IMR-90 (cell line): ENCODE measurements around the gene ALPK3. TPM values are rescaled to one million over a fixed set of nuclear protein-coding genes. Genes with fewer than 3 reads are reported as not detected.

Source experiments
- ATAC-seq: fragments of 200-7000 bp; cut with Tn5 transposase; 2 replicates; pipeline ENCODE4 v1.9.1; 2020; ENCODE audit warnings: low read depth, mild to moderate bottlenecking, moderate library complexity
- BruUV-seq: library from RNA; stranded (reverse); fragments of 400-500 nt; replicated peaks from 2 replicates; lab custom pipeline; 2021; lab: Mats Ljungman, UMichigan
- CTCF ChIA-PET: fragments of 300-600 bp; formaldehyde crosslinking; extraction: SDS; loops from one replicate; lab custom pipeline; 2021; ENCODE audit warnings: antibody characterized with exemption; lab: Yijun Ruan, JAX
- POLR2A ChIA-PET: fragments of 300-600 bp; sonication (Branson Sonifier 250); formaldehyde crosslinking; loops from one replicate; lab custom pipeline; 2022; ENCODE audit warnings: antibody characterized with exemption; ENCODE audit not compliant: unreplicated experiment; lab: Charles Lee
- DNase-seq: peaks from one replicate; pipeline ENCODE4 v3.0.0; 2013
- H2AFZ ChIP-seq: replicated peaks from 2 replicates; pipeline ENCODE3; 2013; ENCODE audit warnings: low read length, mild to moderate bottlenecking; ENCODE audit not compliant: poor library complexity
- H2AK5ac ChIP-seq: 2 replicates; pipeline ENCODE4 v1.6.1; 2013; ENCODE audit warnings: low read depth, low read length, inconsistent platforms
- H2AK9ac ChIP-seq: replicated peaks from 2 replicates; pipeline ENCODE3; 2013; ENCODE audit warnings: mild to moderate bottlenecking, low read depth, low read length, moderate library complexity; ENCODE audit not compliant: poor library complexity
- H2BK120ac ChIP-seq: 2 replicates; pipeline ENCODE4 v1.6.1; 2013; ENCODE audit warnings: low read depth, low read length, inconsistent platforms
- H2BK15ac ChIP-seq: 3 replicates; pipeline ENCODE4 v1.6.1; 2013; ENCODE audit warnings: low read depth, low read length, inconsistent platforms
- H2BK20ac ChIP-seq: 2 replicates; pipeline ENCODE4 v1.6.1; 2013; ENCODE audit warnings: low read depth, mild to moderate bottlenecking, inconsistent platforms, low read length, moderate library complexity
- H2BK5ac ChIP-seq: 2 replicates; pipeline ENCODE4 v1.6.1; 2013; ENCODE audit warnings: mild to moderate bottlenecking, low read depth, low read length, inconsistent platforms; ENCODE audit not compliant: poor library complexity, severe bottlenecking
- H3K14ac ChIP-seq: replicated peaks from 2 replicates; pipeline ENCODE4 v1.6.1; 2013; ENCODE audit warnings: low read depth, low read length, inconsistent platforms
- H3K18ac ChIP-seq: 2 replicates; pipeline ENCODE4 v1.6.1; 2013; ENCODE audit warnings: low read depth, low read length, control low read depth
- H3K23ac ChIP-seq: 2 replicates; pipeline ENCODE4 v1.6.1; 2013; ENCODE audit warnings: low read depth, low read length, inconsistent platforms
- H3K27ac ChIP-seq: 2 replicates; pipeline ENCODE4 v1.5.1; 2013; ENCODE audit warnings: mild to moderate bottlenecking, control low read depth, low read length; ENCODE audit not compliant: insufficient read depth
- H3K27me3 ChIP-seq: 2 replicates; pipeline ENCODE4 v1.6.1; 2013; ENCODE audit warnings: low read length; ENCODE audit not compliant: control insufficient read depth, insufficient read depth
- H3K36me3 ChIP-seq: 2 replicates; pipeline ENCODE4 v1.6.1; 2013; ENCODE audit warnings: low read length, mixed read lengths; ENCODE audit not compliant: control insufficient read depth, insufficient read depth
- H3K4ac ChIP-seq: 2 replicates; pipeline ENCODE4 v1.6.1; 2013; ENCODE audit warnings: low read depth, low read length, inconsistent platforms
- H3K4me1 ChIP-seq: 2 replicates; pipeline ENCODE4 v1.6.1; 2013; ENCODE audit warnings: low read length, mixed read lengths; ENCODE audit not compliant: control insufficient read depth, insufficient read depth
- H3K4me2 ChIP-seq: 2 replicates; pipeline ENCODE4 v1.6.1; 2013; ENCODE audit warnings: low read depth, mild to moderate bottlenecking, control low read depth, low read length, moderate library complexity
- H3K4me3 ChIP-seq: 2 replicates; pipeline ENCODE4 v1.5.1; 2013; ENCODE audit warnings: low read depth, mild to moderate bottlenecking, control low read depth, low read length, moderate library complexity; ENCODE audit not compliant: insufficient read depth
- H3K56ac ChIP-seq: 2 replicates; pipeline ENCODE4 v1.6.1; 2013; ENCODE audit warnings: low read length, inconsistent platforms; ENCODE audit not compliant: insufficient read depth; ENCODE audit errors: extremely low read depth
- H3K79me1 ChIP-seq, 2 experiments: 2 replicates each; pipeline ENCODE4 v1.6.1; 2013; ENCODE audit warnings: low read length in 2 of 2, inconsistent platforms in 1 of 2, low read depth in 1 of 2
- H3K9ac ChIP-seq: 2 replicates; pipeline ENCODE4 v1.6.1; 2013; ENCODE audit warnings: low read depth, low read length, control low read depth
- H3K9me1 ChIP-seq: 2 replicates; pipeline ENCODE4 v1.6.1; 2013; ENCODE audit warnings: low read length, inconsistent platforms; ENCODE audit not compliant: insufficient read depth
- H3K9me3 ChIP-seq: 2 replicates; pipeline ENCODE4 v1.6.1; 2013; ENCODE audit warnings: low read length; ENCODE audit not compliant: control insufficient read depth, insufficient read depth
- H4K20me1 ChIP-seq: 2 replicates; pipeline ENCODE4 v1.6.1; 2013; ENCODE audit warnings: low read length, inconsistent platforms; ENCODE audit not compliant: insufficient read depth
- H4K5ac ChIP-seq: 2 replicates; pipeline ENCODE4 v1.6.1; 2013; ENCODE audit warnings: mild to moderate bottlenecking, low read depth, low read length, control low read depth
- H4K8ac ChIP-seq, 2 experiments: 2 replicates each; pipeline ENCODE4 v1.6.1; 2013; ENCODE audit warnings: low read depth in 2 of 2, low read length in 2 of 2, control low read depth in 1 of 2, inconsistent platforms in 1 of 2
- H4K91ac ChIP-seq: 2 replicates; pipeline ENCODE4 v1.6.1; 2013; ENCODE audit warnings: low read depth, low read length, inconsistent platforms; ENCODE audit not compliant: insufficient read depth
- BHLHE40 ChIP-seq: fragments of 150-350 bp; IDR thresholded peaks from 2 replicates; pipeline ENCODE4 v1.6.1; 2016; ENCODE audit warnings: mild to moderate bottlenecking, low read depth, low read length
- CEBPB ChIP-seq: IDR thresholded peaks from 2 replicates; pipeline ENCODE4 v1.6.1; 2012; ENCODE audit warnings: low read depth, low read length, improper control_type of control experiment
- CHD1 ChIP-seq: IDR thresholded peaks from 2 replicates; pipeline ENCODE4 v1.6.1; 2012; ENCODE audit warnings: low read depth, low read length, improper control_type of control experiment
- FOS ChIP-seq: fragments of 150-350 bp; IDR thresholded peaks from 2 replicates; pipeline ENCODE4 v1.6.1; 2016; ENCODE audit warnings: low read depth, low read length
- MAFK ChIP-seq: IDR thresholded peaks from 2 replicates; pipeline ENCODE4 v1.6.1; 2012; ENCODE audit warnings: low read depth, low read length, improper control_type of control experiment
- MAZ ChIP-seq: IDR thresholded peaks from 2 replicates; pipeline ENCODE4 v1.6.1; 2012; ENCODE audit warnings: low read depth, mild to moderate bottlenecking, low read length, improper control_type of control experiment, moderate library complexity, borderline replicate concordance
- MXI1 ChIP-seq: IDR thresholded peaks from 2 replicates; pipeline ENCODE4 v1.6.1; 2012; ENCODE audit warnings: low read depth, mild to moderate bottlenecking, low read length, moderate library complexity, borderline replicate concordance
- NFE2L2 ChIP-seq: fragments of 150-350 bp; IDR thresholded peaks from 2 replicates; pipeline ENCODE4 v1.6.1; 2016; ENCODE audit warnings: low read depth, mild to moderate bottlenecking, low read length
- POLR2A ChIP-seq: IDR thresholded peaks from 2 replicates; pipeline ENCODE4 v1.6.1; 2012; ENCODE audit warnings: mild to moderate bottlenecking, low read depth, low read length
- RAD21 ChIP-seq: IDR thresholded peaks from 2 replicates; pipeline ENCODE4 v1.6.1; 2012; ENCODE audit warnings: low read length, improper control_type of control experiment
- RCOR1 ChIP-seq: IDR thresholded peaks from 2 replicates; pipeline ENCODE4 v1.6.1; 2012; ENCODE audit warnings: mild to moderate bottlenecking, low read length, improper control_type of control experiment; ENCODE audit not compliant: insufficient replicate concordance
- RFX5 ChIP-seq: IDR thresholded peaks from 2 replicates; pipeline ENCODE4 v1.8.0; 2012; ENCODE audit warnings: low read depth, mild to moderate bottlenecking, low read length, moderate library complexity
- SMC3 ChIP-seq: fragments of 150-350 bp; IDR thresholded peaks from 2 replicates; pipeline ENCODE4 v1.6.1; 2016; ENCODE audit warnings: low read depth, mild to moderate bottlenecking, antibody characterized with exemption, low read length, moderate library complexity
- WGBS, 2 experiments: methylation state at CpG; one replicate each; pipeline versions ENCODE4 v1.1.5 to v1.1.7; 2013; ENCODE audit warnings: missing lambda C conversion rate in 2 of 2; ENCODE audit not compliant: insufficient read length in 1 of 2; ENCODE audit errors: extremely low coverage in 2 of 2; 5-methylcytosine and 5-hydroxymethylcytosine counted together
- dilution Hi-C: fragments of 300-500 bp; cut with HindIII; formaldehyde crosslinking; loops from one replicate; pipeline ENCODE4 v1.14.3; 2018; ENCODE audit warnings: low sequenced_read_pairs; ENCODE audit not compliant: unreplicated experiment
- in situ Hi-C: fragments of 300-500 bp; cut with MboI; formaldehyde crosslinking; loops from 3 replicates; pipeline ENCODE4 v1.14.3; 2019; ENCODE audit warnings: low sequenced_read_pairs, inconsistent platforms, mixed read lengths
- intact Hi-C: fragments of 100-400 bp; cut with micrococcal nuclease; formaldehyde crosslinking; loops from 2 replicates; pipeline ENCODE4 v1.10.0; 2022
- polyA plus RNA-seq, 3 experiments: library from polyadenylated mRNA; depleted of rRNA; stranded (reverse); fragments of >200 nt; gene quantifications; 2 replicates each; pipeline ENCODE4 v1.2.3, GENCODE V29; 2012; ENCODE audit warnings: low replicate concordance in 1 of 3
- total RNA-seq: library from RNA; depleted of rRNA; stranded (reverse); fragments of >200 nt; gene quantifications from 2 replicates; pipeline ENCODE4 v1.2.3, GENCODE V29; 2012
- TF ChIP-seq, protein P1 (sequence below): conservative IDR thresholded peaks from 2 replicates; pipeline ENCODE4 v1.5.1; 2012; ENCODE audit warnings: mild to moderate bottlenecking, low read depth, low read length, improper control_type of control experiment
- TF ChIP-seq, protein P2 (sequence below): fragments of 150-350 bp; IDR thresholded peaks from 2 replicates; pipeline ENCODE4 v1.6.1; 2017; ENCODE audit warnings: mild to moderate bottlenecking, antibody characterized with exemption, low read length, low read depth
- TF ChIP-seq, protein P3 (sequence below): fragments of 150-350 bp; IDR thresholded peaks from 2 replicates; pipeline ENCODE4 v1.6.1; 2016; ENCODE audit warnings: low read depth, mild to moderate bottlenecking, low read length, moderate library complexity, borderline replicate concordance

Gene ALPK3
- total and polyA plus RNA-seq, 2 of the 4 experiments (the other 2 are of a cell fraction) = under 0.01 to 0.26 TPM

DNA sequence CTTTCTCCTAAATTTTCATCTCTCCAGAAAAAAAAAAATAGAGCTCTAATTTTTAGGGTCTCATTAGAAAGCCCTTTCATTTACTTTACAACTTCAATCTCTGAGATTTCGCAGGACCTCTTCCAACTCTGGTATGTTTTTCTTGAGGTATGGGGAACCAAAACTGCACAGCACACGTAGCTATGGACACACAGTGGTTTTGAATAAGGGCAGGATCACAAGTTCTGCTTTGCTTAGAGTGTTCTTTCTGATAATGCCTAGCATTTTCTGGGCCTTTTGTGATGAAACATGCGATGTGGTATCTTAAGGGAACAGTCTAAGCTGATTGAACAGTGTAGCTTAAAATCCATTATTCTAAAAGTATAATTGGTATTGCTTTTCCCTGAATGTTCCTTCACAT lies 43.4 kb upstream of the ALPK3 start:
- WGBS, 2 experiments = no CpG with 5 or more reads among the region's 3 CpGs
- Histone ChIP-seq H3K4ac (no peak overlapping the region), H3K9me3 (no peaks in the 10 kb centered on the region), H3K9me1 (peaks cover 12% of the 10 kb centered on the region; the same call in 1 of the 2 replicates), H3K79me1 (peaks cover 31 to 69% of the 10 kb centered on the region in 2 experiments), H2BK20ac (no peak overlapping the region), H2BK5ac (no peak overlapping the region), H3K4me3 (no peak overlapping the region), H2AK5ac (no peak overlapping the region), H4K20me1 (peaks cover 32% of the 10 kb centered on the region), H4K91ac (no peak overlapping the region), H3K27me3 (no peaks in the 10 kb centered on the region), H4K8ac (no peak overlapping the region), H3K56ac (no peak overlapping the region), H3K4me1 (no peaks in the 10 kb centered on the region), H2BK120ac (no peak overlapping the region), H4K5ac (no peak overlapping the region), H2AFZ (no peak overlapping the region), H3K9ac (no peak overlapping the region), H3K36me3 (peaks cover 17% of the 10 kb centered on the region), H3K27ac (no peak overlapping the region), H2AK9ac (no peak overlapping the region), H3K18ac (no peak overlapping the region), H3K23ac (no peak overlapping the region; the same call in 1 of the 2 replicates), H2BK15ac (no peak overlapping the region), H3K14ac (no peak overlapping the region), H3K4me2 (no peak overlapping the region)
- CTCF ChIA-PET = no interaction called here
- intact Hi-C loops = no loop called here
- in situ Hi-C loops = no loop called here
- POLR2A ChIA-PET = no interaction called here
- DNase-seq (no peak), ATAC-seq (no peak)
- no peak for TF ChIP-seq NFE2L2
- TF ChIP-seq BHLHE40 = no peak
- TF ChIP-seq, protein P1, sequence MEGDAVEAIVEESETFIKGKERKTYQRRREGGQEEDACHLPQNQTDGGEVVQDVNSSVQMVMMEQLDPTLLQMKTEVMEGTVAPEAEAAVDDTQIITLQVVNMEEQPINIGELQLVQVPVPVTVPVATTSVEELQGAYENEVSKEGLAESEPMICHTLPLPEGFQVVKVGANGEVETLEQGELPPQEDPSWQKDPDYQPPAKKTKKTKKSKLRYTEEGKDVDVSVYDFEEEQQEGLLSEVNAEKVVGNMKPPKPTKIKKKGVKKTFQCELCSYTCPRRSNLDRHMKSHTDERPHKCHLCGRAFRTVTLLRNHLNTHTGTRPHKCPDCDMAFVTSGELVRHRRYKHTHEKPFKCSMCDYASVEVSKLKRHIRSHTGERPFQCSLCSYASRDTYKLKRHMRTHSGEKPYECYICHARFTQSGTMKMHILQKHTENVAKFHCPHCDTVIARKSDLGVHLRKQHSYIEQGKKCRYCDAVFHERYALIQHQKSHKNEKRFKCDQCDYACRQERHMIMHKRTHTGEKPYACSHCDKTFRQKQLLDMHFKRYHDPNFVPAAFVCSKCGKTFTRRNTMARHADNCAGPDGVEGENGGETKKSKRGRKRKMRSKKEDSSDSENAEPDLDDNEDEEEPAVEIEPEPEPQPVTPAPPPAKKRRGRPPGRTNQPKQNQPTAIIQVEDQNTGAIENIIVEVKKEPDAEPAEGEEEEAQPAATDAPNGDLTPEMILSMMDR = no peak
- TF ChIP-seq SMC3 = no peak
- TF ChIP-seq MXI1 = no peak
- no peak for TF ChIP-seq MAZ
- TF ChIP-seq POLR2A = no peak
- TF ChIP-seq CEBPB = no peak
- no peak for TF ChIP-seq MAFK
- TF ChIP-seq CHD1 = no peak
- no peak for TF ChIP-seq RCOR1
- TF ChIP-seq, protein P2, sequence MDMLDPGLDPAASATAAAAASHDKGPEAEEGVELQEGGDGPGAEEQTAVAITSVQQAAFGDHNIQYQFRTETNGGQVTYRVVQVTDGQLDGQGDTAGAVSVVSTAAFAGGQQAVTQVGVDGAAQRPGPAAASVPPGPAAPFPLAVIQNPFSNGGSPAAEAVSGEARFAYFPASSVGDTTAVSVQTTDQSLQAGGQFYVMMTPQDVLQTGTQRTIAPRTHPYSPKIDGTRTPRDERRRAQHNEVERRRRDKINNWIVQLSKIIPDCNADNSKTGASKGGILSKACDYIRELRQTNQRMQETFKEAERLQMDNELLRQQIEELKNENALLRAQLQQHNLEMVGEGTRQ = no peak
- TF ChIP-seq RAD21 = no peak
- no peak for TF ChIP-seq RFX5
- TF ChIP-seq FOS = no peak
- TF ChIP-seq, protein P3, sequence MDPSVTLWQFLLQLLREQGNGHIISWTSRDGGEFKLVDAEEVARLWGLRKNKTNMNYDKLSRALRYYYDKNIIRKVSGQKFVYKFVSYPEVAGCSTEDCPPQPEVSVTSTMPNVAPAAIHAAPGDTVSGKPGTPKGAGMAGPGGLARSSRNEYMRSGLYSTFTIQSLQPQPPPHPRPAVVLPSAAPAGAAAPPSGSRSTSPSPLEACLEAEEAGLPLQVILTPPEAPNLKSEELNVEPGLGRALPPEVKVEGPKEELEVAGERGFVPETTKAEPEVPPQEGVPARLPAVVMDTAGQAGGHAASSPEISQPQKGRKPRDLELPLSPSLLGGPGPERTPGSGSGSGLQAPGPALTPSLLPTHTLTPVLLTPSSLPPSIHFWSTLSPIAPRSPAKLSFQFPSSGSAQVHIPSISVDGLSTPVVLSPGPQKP = no peak
- no TSS peak for BruUV-seq
- dilution Hi-C loops = no loop called here
